B cell (primary cell): ENCODE data around the gene CDRT4.

Experiments used
- EZH2 ChIP-seq: IDR thresholded peaks from 2 replicates; pipeline ENCODE4 v1.6.1; 2012; ENCODE audit warnings: borderline replicate concordance, low read depth, mild to moderate bottlenecking, moderate library complexity, low read length; ENCODE audit not compliant: insufficient read depth, poor library complexity, severe bottlenecking
- TF ChIP-seq, protein P1 (sequence below): fragments of 200-600 bp; IDR thresholded peaks from one replicate; pipeline ENCODE4 v1.8.0; 2022; ENCODE audit warnings: antibody characterized with exemption, mild to moderate bottlenecking

DNA sequence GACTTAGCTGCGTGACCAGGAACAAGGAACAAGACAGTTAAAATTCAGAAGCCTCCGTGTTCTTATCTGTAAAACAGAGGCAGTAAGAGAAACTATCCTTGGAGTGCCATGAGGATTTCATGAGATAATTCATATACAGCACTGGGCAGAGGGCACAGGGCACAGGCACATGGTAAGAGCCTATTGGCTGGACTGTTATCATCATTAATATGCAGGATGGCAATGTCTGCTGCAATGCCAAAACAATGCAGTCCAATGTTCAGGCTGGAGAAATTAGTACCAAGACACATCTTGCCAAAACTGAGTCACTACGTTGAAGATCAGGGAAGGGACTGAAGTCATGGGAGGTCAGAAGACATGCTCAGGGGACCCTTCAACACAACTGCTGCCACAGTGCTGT lies 13.6 kb downstream of the CDRT4 start:
- no peak for TF ChIP-seq EZH2
- TF ChIP-seq, protein P1, sequence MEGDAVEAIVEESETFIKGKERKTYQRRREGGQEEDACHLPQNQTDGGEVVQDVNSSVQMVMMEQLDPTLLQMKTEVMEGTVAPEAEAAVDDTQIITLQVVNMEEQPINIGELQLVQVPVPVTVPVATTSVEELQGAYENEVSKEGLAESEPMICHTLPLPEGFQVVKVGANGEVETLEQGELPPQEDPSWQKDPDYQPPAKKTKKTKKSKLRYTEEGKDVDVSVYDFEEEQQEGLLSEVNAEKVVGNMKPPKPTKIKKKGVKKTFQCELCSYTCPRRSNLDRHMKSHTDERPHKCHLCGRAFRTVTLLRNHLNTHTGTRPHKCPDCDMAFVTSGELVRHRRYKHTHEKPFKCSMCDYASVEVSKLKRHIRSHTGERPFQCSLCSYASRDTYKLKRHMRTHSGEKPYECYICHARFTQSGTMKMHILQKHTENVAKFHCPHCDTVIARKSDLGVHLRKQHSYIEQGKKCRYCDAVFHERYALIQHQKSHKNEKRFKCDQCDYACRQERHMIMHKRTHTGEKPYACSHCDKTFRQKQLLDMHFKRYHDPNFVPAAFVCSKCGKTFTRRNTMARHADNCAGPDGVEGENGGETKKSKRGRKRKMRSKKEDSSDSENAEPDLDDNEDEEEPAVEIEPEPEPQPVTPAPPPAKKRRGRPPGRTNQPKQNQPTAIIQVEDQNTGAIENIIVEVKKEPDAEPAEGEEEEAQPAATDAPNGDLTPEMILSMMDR: no peak
